ACC112 (cell line): ENCODE data around the gene TSPAN4.

Source experiments
- H2AFZ ChIP-seq: fragments of 200-600 bp; sonication (generic); one replicate; pipeline ENCODE4 v1.6.0; 2017; ENCODE audit warnings: antibody characterized with exemption, low read length; ENCODE audit not compliant: unreplicated experiment
- H3K27ac ChIP-seq: fragments of 200-600 bp; sonication (generic); 2 replicates; pipeline ENCODE4 v1.5.1; 2014; ENCODE audit warnings: low read depth, mild to moderate bottlenecking, antibody characterized with exemption, low read length, moderate library complexity
- H3K27me3 ChIP-seq: fragments of 200-600 bp; sonication (generic); 2 replicates; pipeline ENCODE4 v1.6.1; 2014; ENCODE audit warnings: mild to moderate bottlenecking, antibody characterized with exemption, low read length, moderate library complexity, mixed read lengths; ENCODE audit not compliant: insufficient read depth
- H3K36me3 ChIP-seq: fragments of 200-600 bp; sonication (generic); 2 replicates; pipeline ENCODE4 v1.6.1; 2016; ENCODE audit warnings: mild to moderate bottlenecking, antibody characterized with exemption, low read length, moderate library complexity, mixed read lengths; ENCODE audit not compliant: insufficient read depth
- H3K4me1 ChIP-seq: fragments of 200-600 bp; sonication (generic); one replicate; pipeline ENCODE4 v1.6.1; 2016; ENCODE audit warnings: low read length, mixed read lengths; ENCODE audit not compliant: insufficient read depth, unreplicated experiment, control insufficient read depth
- H3K4me3 ChIP-seq: fragments of 200-600 bp; sonication (generic); 2 replicates; pipeline ENCODE4 v1.5.1; 2014; ENCODE audit warnings: mild to moderate bottlenecking, low read depth, low read length
- H3K79me2 ChIP-seq: fragments of 200-600 bp; sonication (generic); one replicate; pipeline ENCODE4 v1.6.0; 2016; ENCODE audit warnings: low read length; ENCODE audit not compliant: control insufficient read depth, unreplicated experiment, insufficient read depth

TSPAN4 gene

GRCh38 chr11:870127-870413 is 27.4 kb downstream of the TSPAN4 start:
- H3K79me2 ChIP-seq = no peaks in the 10 kb centered on the region
- no peaks in the 10 kb centered on the region for H3K27me3 ChIP-seq
- no peak overlapping the region for H3K27ac ChIP-seq
- H3K4me3 ChIP-seq = no peak overlapping the region
- H3K4me1 ChIP-seq = peaks cover 2% of the 10 kb centered on the region
- no peak overlapping the region for H2AFZ ChIP-seq
- no peaks in the 10 kb centered on the region for H3K36me3 ChIP-seq

DNA sequence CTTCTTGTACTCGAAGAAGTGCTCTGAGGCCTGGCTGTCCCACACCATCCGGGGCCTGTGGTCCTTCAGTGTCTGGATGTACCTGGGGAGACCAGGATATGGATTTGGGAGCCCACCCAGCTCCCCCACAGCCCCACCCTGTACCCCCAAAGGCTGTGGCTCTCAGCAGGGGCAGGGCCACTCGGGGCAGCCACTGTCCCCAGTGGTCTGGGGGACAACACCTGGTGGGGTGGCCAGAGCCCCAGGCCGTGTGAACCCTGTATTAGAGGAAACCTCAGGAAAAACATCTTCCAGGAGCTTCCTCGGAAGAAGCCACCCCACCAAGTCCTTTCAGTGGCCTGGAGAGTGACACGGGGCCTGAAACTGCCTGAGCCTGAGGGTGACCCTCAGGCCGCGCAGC is 27.8 kb downstream of the TSPAN4 start:
- no peaks in the 10 kb centered on the region for H3K79me2 ChIP-seq
- no peaks in the 10 kb centered on the region for H3K27me3 ChIP-seq
- H3K36me3 ChIP-seq = no peaks in the 10 kb centered on the region
- H3K27ac ChIP-seq = no peak overlapping the region
- H3K4me1 ChIP-seq = peaks cover 2% of the 10 kb centered on the region
- H2AFZ ChIP-seq = no peak overlapping the region
- H3K4me3 ChIP-seq = no peak overlapping the region

DNA sequence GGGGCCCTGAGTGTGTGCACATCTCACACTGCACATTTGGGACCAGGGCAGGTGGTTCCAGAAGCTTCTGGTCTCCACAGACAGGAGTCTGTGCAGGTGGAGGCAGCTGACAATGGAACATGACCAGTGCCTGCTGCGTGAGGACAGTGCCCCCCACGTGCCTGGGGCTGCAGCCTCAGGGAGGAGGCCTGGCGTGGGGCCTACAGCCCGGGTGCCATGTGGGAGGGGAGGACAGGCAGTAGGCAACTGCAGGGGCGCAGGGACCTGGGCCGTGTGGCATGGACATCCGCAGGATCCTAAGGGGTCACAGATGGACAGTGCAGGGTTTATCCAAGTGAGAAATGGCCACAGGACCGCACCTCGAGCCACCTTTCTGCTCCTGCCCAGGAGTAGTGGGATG is 28.8 kb downstream of the TSPAN4 start:
- Histone ChIP-seq H3K4me3 (no peak overlapping the region), H3K36me3 (no peaks in the 10 kb centered on the region)

GRCh38 chr11:872799-873198 is 30.1 kb downstream of the TSPAN4 start:
- Histone ChIP-seq H2AFZ (no peak overlapping the region), H3K4me3 (no peak overlapping the region), H3K27me3 (no peaks in the 10 kb centered on the region), H3K4me1 (peaks cover 2% of the 10 kb centered on the region), H3K79me2 (no peaks in the 10 kb centered on the region), H3K27ac (no peak overlapping the region), H3K36me3 (peaks cover 1% of the 10 kb centered on the region; the same call in 1 of the 2 replicates)

More for the DNA sequence above, 28.8 kb downstream of the TSPAN4 start:
- Histone ChIP-seq H3K4me1 (peaks cover 2% of the 10 kb centered on the region), H3K79me2 (no peaks in the 10 kb centered on the region), H3K27me3 (no peaks in the 10 kb centered on the region), H3K27ac (no peak overlapping the region), H2AFZ (no peak overlapping the region)

DNA sequence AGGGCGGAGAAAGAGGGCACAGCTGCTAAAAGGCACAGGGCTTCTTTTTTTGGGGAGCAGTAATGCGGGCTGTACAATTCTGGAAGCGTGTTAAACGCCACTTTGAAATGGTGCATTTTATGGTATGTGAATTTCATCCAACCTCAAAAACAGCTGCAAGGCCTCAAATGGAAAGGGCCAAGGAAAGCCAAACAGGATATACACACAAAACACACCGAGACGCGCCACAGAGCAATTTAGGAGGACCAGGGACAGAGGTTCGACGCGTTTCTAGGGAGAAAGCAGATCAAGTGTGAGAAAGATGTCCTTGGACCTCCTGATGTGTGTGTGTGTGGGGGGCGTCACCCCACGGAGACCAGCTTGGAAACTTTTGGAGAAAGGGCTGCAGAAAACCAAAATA is 31.1 kb downstream of the TSPAN4 start:
- Histone ChIP-seq H3K36me3 (peaks cover 2% of the 10 kb centered on the region; the same call in 1 of the 2 replicates), H3K4me1 (peaks cover 2% of the 10 kb centered on the region), H3K27ac (no peak overlapping the region)

GRCh38 chr11:875203-875602 is 32.6 kb downstream of the TSPAN4 start:
- H3K4me3 ChIP-seq = no peak overlapping the region
- H3K27ac ChIP-seq = no peak overlapping the region
- no peaks in the 10 kb centered on the region for H3K27me3 ChIP-seq
- peaks cover 2% of the 10 kb centered on the region for H3K4me1 ChIP-seq
- no peaks in the 10 kb centered on the region for H3K79me2 ChIP-seq
- peaks cover 7% of the 10 kb centered on the region; the same call in 1 of the 2 replicates for H3K36me3 ChIP-seq
- H2AFZ ChIP-seq = no peak overlapping the region

More for the DNA sequence above, 31.1 kb downstream of the TSPAN4 start:
- Histone ChIP-seq H2AFZ (no peak overlapping the region), H3K4me3 (no peak overlapping the region), H3K79me2 (no peaks in the 10 kb centered on the region), H3K27me3 (no peaks in the 10 kb centered on the region)

- Histone ChIP-seq H3K4me3 (no peak overlapping the region), H3K27me3 (no peaks in the 10 kb centered on the region), H2AFZ (no peak overlapping the region), H3K4me1 (peaks cover 2% of the 10 kb centered on the region), H3K79me2 (no peaks in the 10 kb centered on the region), H3K36me3 (peaks cover 7% of the 10 kb centered on the region; the same call in 1 of the 2 replicates), H3K27ac (no peak overlapping the region)
Measured at GRCh38 chr11:875769-876301, 33.2 kb downstream of the TSPAN4 start.

GRCh38 chr11:876545-876944 is 33.9 kb downstream of the TSPAN4 start:
- Histone ChIP-seq H2AFZ (no peak overlapping the region), H3K36me3 (peaks cover 7% of the 10 kb centered on the region; the same call in 1 of the 2 replicates), H3K79me2 (no peaks in the 10 kb centered on the region), H3K27ac (no peak overlapping the region), H3K27me3 (no peaks in the 10 kb centered on the region), H3K4me1 (peaks cover 2% of the 10 kb centered on the region), H3K4me3 (no peak overlapping the region)

DNA sequence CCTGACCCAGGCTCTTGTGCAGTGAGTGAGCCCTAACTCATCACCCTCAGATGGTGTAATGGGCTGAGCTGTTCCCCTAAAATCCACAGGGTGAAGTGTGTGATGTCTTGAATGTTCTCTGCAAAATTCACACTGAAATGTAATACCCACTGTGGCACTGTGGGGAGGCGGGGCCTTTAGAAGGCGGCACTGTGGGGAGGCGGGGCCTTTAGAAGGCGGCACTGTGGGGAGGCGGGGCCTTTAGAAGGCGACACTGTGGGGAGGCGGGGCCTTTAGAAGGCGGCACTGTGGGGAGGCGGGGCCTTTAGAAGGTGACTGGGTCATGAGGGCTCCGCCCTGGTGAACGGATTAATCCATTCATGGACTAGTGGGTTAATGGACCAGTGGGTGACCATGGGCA is 34.9 kb downstream of the TSPAN4 start:
- Histone ChIP-seq H3K27ac (no peak overlapping the region), H3K27me3 (no peaks in the 10 kb centered on the region), H2AFZ (no peak overlapping the region), H3K4me3 (no peak overlapping the region), H3K4me1 (no peaks in the 10 kb centered on the region), H3K79me2 (no peaks in the 10 kb centered on the region), H3K36me3 (peaks cover 7% of the 10 kb centered on the region; the same call in 1 of the 2 replicates)

- Histone ChIP-seq H3K4me3 (no peak overlapping the region), H3K27me3 (no peaks in the 10 kb centered on the region), H3K79me2 (no peaks in the 10 kb centered on the region), H3K27ac (no peak overlapping the region), H3K4me1 (no peaks in the 10 kb centered on the region), H2AFZ (no peak overlapping the region), H3K36me3 (peaks cover 7% of the 10 kb centered on the region; the same call in 1 of the 2 replicates)
Measured at GRCh38 chr11:880447-880846, 37.8 kb downstream of the TSPAN4 start.

- Histone ChIP-seq H3K36me3 (peaks cover 7% of the 10 kb centered on the region; the same call in 1 of the 2 replicates), H3K4me3 (no peak overlapping the region), H3K27ac (no peak overlapping the region), H2AFZ (no peak overlapping the region), H3K27me3 (no peaks in the 10 kb centered on the region), H3K79me2 (no peaks in the 10 kb centered on the region), H3K4me1 (no peaks in the 10 kb centered on the region)
Measured at GRCh38 chr11:882596-882995, 39.9 kb downstream of the TSPAN4 start.
